ENCODE measurements around the gene FOXE3. TPM values are rescaled to one million over a fixed set of nuclear protein-coding genes. Genes with fewer than 3 reads are reported as not detected.

FOXE3 gene
- total and polyA plus RNA-seq, 2 of the 4 experiments (the other 2 are of a cell fraction) = 0.12 TPM; not detected in 1

DNA sequence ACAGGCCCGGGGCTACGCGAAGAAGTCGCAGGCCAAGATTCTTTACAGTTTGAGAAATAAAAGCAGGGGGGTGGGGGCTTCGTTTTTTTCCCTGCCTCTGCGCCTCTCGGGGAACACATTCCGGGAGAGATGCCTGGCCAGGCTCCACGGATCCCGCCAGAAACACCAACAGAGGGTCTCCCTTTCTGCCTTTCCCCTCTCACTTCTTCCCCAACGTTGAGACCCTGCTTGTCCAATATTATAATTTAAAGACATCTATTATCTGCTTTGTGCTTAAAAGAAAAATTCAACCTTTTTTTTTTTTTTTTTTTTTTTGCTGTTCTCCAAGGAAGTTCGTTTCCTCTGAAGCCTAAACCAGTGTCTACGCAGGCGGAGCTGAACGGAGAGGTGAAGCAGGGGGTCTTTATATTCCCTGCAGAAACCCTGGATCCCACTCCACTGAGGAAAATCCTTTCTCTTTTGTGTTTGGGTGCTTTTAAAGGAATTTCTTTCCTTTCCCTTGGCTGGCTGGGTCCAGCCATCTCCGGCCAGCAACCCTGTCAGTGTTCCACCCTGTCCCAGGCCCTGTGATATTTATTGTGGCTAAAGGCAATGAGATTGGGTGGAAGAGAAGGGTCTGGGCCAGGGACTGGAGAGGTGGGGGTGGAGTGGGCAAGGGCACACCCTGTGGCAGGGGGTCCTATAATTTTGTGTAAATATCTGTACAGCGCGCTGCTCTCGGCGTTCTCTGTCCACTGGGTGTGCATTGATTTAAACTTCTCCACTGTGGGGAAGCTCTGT, 23.9 kb downstream of the FOXE3 start:
- Histone ChIP-seq H4K8ac (ENCODE audit: low read depth in 2 of 2, low read length in 2 of 2) (no peak overlapping the region), H3K4me2 (ENCODE audit: low read depth, low read length) (no peak overlapping the region), H3K9me1 (ENCODE audit: insufficient read depth, low read length) (no peaks in the 10 kb centered on the region), H3K4me3 (ENCODE audit: insufficient read depth, low read depth, low read length) (no peak overlapping the region), H2BK5ac (ENCODE audit: low read depth, low read length, poor library complexity, severe bottlenecking) (no peak overlapping the region), H3K9ac (ENCODE audit: low read depth, low read length) (no peak overlapping the region), H2AK5ac (ENCODE audit: low read depth, low read length) (no peak overlapping the region), H2AFZ (replicated peaks; ENCODE audit: low read length, poor library complexity) (no peak overlapping the region), H3K56ac (ENCODE audit: extremely low read depth, insufficient read depth, low read length) (no peak overlapping the region), H2BK120ac (ENCODE audit: low read depth, low read length) (no peak overlapping the region), H4K20me1 (ENCODE audit: insufficient read depth, low read length) (no peaks in the 10 kb centered on the region; the same call in 1 of the 2 replicates), H3K27ac (ENCODE audit: insufficient read depth, low read length) (no peak overlapping the region), H4K91ac (ENCODE audit: insufficient read depth, low read depth, low read length) (no peak overlapping the region), H2BK20ac (ENCODE audit: low read depth, low read length) (no peak overlapping the region), H3K36me3 (ENCODE audit: control insufficient read depth, insufficient read depth, low read length) (no peaks in the 10 kb centered on the region), H2BK15ac (ENCODE audit: low read depth, low read length) (no peak overlapping the region), H3K4me1 (ENCODE audit: control insufficient read depth, insufficient read depth, low read length) (no peaks in the 10 kb centered on the region), H3K18ac (ENCODE audit: low read depth, low read length) (no peak overlapping the region), H4K5ac (ENCODE audit: low read depth, low read length) (no peak overlapping the region), H2AK9ac (replicated peaks; ENCODE audit: low read depth, low read length, poor library complexity) (no peak overlapping the region), H3K4ac (ENCODE audit: low read depth, low read length) (no peak overlapping the region), H3K27me3 (ENCODE audit: control insufficient read depth, insufficient read depth, low read length) (peaks cover 68% of the 10 kb centered on the region), H3K23ac (ENCODE audit: low read depth, low read length) (no peak overlapping the region), H3K79me1 (ENCODE audit: low read depth in 1 of 2, low read length in 2 of 2) (peaks cover under 1 to 7% of the 10 kb centered on the region in 2 experiments; a peak in 2 of 4 replicates), H3K14ac (replicated peaks; ENCODE audit: low read depth, low read length) (no peak overlapping the region), H3K9me3 (ENCODE audit: control insufficient read depth, insufficient read depth, low read length) (peaks cover 6% of the 10 kb centered on the region; the same call in 1 of the 2 replicates)
- intact Hi-C loops (cut with micrococcal nuclease) = loop anchor here (10.0 kb wide), 1 partner anchor 105 kb away; the partner anchor contains the start of gene CMPK1
- dilution Hi-C loops (cut with HindIII; ENCODE audit: low sequenced_read_pairs, unreplicated experiment) = no loop called here
- ChIA-PET POLR2A (ENCODE audit: unreplicated experiment) (no interaction called here), CTCF (interaction anchor here (1.3 to 1.8 kb wide), 2 partner anchors 8 to 51 kb away, joined by 4 to 5 read pairs; no protein-coding TSS in a partner anchor)
- no peak for DNase-seq
- TF ChIP-seq ELK1 (IDR thresholded peaks at IDR 0.05; ENCODE audit: borderline replicate concordance, low read depth, low read length) (no peak), MAZ (IDR thresholded peaks at IDR 0.05; ENCODE audit: borderline replicate concordance, low read depth, low read length) (no peak), MAFK (IDR thresholded peaks at IDR 0.05; ENCODE audit: low read depth, low read length) (no peak), BHLHE40 (IDR thresholded peaks at IDR 0.05; ENCODE audit: low read depth, low read length) (no peak), FOS (IDR thresholded peaks at IDR 0.05; ENCODE audit: low read depth, low read length) (no peak), CTCF (conservative IDR thresholded peaks at IDR 0.05; ENCODE audit: low read depth, low read length) (no peak), CHD1 (IDR thresholded peaks at IDR 0.05; ENCODE audit: low read depth, low read length) (no peak), SMC3 (IDR thresholded peaks at IDR 0.05; ENCODE audit: low read depth, low read length) (no peak), POLR2A (IDR thresholded peaks at IDR 0.05; ENCODE audit: low read depth, low read length) (no peak), MXI1 (IDR thresholded peaks at IDR 0.05; ENCODE audit: borderline replicate concordance, low read depth, low read length) (no peak), RAD21 (IDR thresholded peaks at IDR 0.05; ENCODE audit: low read length) (no peak)
- TF ChIP-seq, protein P1, sequence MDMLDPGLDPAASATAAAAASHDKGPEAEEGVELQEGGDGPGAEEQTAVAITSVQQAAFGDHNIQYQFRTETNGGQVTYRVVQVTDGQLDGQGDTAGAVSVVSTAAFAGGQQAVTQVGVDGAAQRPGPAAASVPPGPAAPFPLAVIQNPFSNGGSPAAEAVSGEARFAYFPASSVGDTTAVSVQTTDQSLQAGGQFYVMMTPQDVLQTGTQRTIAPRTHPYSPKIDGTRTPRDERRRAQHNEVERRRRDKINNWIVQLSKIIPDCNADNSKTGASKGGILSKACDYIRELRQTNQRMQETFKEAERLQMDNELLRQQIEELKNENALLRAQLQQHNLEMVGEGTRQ (IDR thresholded peaks at IDR 0.05; ENCODE audit: low read depth, low read length) = no peak
- WGBS, 2 experiments (ENCODE audit: extremely low coverage in 2 of 2, insufficient read length in 1 of 2) = 20% methylated on average over 1 of the region's 20 CpGs; no CpG with 5 or more reads in 1 of the 2 experiments
- BruUV-seq (replicated peaks) = no TSS peak
- in situ Hi-C loops (cut with MboI; ENCODE audit: low sequenced_read_pairs) = no loop called here
- ATAC-seq (ENCODE audit: low read depth) = no peak
